Right ventricle myocardium superior (tissue), 1 donor: ENCODE data around the gene SKAP1. TPM values are rescaled to one million over a fixed set of nuclear protein-coding genes. Genes with fewer than 3 reads are reported as not detected.
"Not testable (repeated sequence)": the region's sequence is repeated elsewhere in the genome, so short reads cannot be mapped to it uniquely, and the experiment has no call there.

ENCODE experiments used
- ATAC-seq: fragments of 200-7000 bp; cut with Tn5 transposase; one replicate; pipeline ENCODE4 v1.9.1; 2020; ENCODE audit warnings: mild to moderate bottlenecking; ENCODE audit not compliant: poor library complexity
- DNase-seq: peaks from one replicate; pipeline ENCODE4 v3.0.0-alpha.2; 2020
- intact Hi-C: fragments of 100-400 bp; cut with DNase I; formaldehyde crosslinking; loops from one replicate; pipeline ENCODE4 v1.11.2; 2022
- total RNA-seq: library from RNA; stranded (reverse); fragmentation: NEBNext Ultra II Directional; extraction: Animal tissue kit (Norgen Biotek cat#: 25700); gene quantifications from one replicate; pipeline ENCODE4 v1.2.1, GENCODE V29; 2021
- donor health status: DM: no; HTN: yes; CAD: no; lungs with severe emphysema.

Gene SKAP1
- total RNA-seq, 1 donor from 2014 or later = 0.70 TPM

GRCh38 chr17:48344251-48344650 lies 85.8 kb downstream of the SKAP1 start:
- ATAC-seq (no peak), DNase-seq (no peak)
- intact Hi-C loops = loop anchor here (10.0 kb wide), 1 partner anchor 251 kb away; the partner anchor contains the start of genes HOXB3 and HOXB5

GRCh38 chr17:48340916-48341315 lies 89.1 kb downstream of the SKAP1 start:
- intact Hi-C loops = loop anchor here (10.0 kb wide), 1 partner anchor 254 kb away; the partner anchor contains the start of genes HOXB3 and HOXB5
- no peak for DNase-seq
- no peak for ATAC-seq

GRCh38 chr17:48338720-48339119 lies 91.3 kb downstream of the SKAP1 start:
- no peak for ATAC-seq
- no peak for DNase-seq
- intact Hi-C loops = loop anchor here (5.0 kb wide), 1 partner anchor 279 kb away; the partner anchor contains the start of gene HOXB8

- not testable (repeated sequence) for ATAC-seq, DNase-seq
- intact Hi-C loops = loop anchor here (5.0 kb wide), 1 partner anchor 279 kb away; the partner anchor contains the start of gene HOXB8
Measured at GRCh38 chr17:48337903-48338302, 92.1 kb downstream of the SKAP1 start.

GRCh38 chr17:48336986-48337385 lies 93.0 kb downstream of the SKAP1 start:
- DNase-seq = no peak
- ATAC-seq = no peak
- intact Hi-C loops = loop anchor here (5.0 kb wide), 1 partner anchor 280 kb away; the partner anchor contains the start of gene HOXB8

- intact Hi-C loops = loop anchor here (5.0 kb wide), 1 partner anchor 281 kb away; the partner anchor contains the start of gene HOXB8
- no peak for DNase-seq
- no peak for ATAC-seq
Measured at GRCh38 chr17:48335858-48336500, 94.0 kb downstream of the SKAP1 start.

- ATAC-seq (no peak), DNase-seq (no peak)
- intact Hi-C loops = loop anchor here (5.0 kb wide), 1 partner anchor 282 kb away; the partner anchor contains the start of gene HOXB8
Measured at GRCh38 chr17:48335146-48335784, 94.7 kb downstream of the SKAP1 start.

GRCh38 chr17:48333034-48333530 lies 96.9 kb downstream of the SKAP1 start:
- intact Hi-C loops = no loop called here
- DNase-seq (no peak), ATAC-seq (no peak)

- intact Hi-C loops = no loop called here
- ATAC-seq = no peak
Measured at GRCh38 chr17:48330887-48331286, 99.1 kb downstream of the SKAP1 start.

GRCh38 chr17:48330421-48330820 lies 99.6 kb downstream of the SKAP1 start:
- ATAC-seq (no peak), DNase-seq (no peak)
- intact Hi-C loops = no loop called here

More at GRCh38 chr17:48330887-48331286, 99.1 kb downstream of the SKAP1 start:
- DNase-seq = no peak

GRCh38 chr17:48328457-48328856 lies 101.6 kb downstream of the SKAP1 start:
- intact Hi-C loops = no loop called here

GRCh38 chr17:48326310-48326709 lies 103.7 kb downstream of the SKAP1 start:
- intact Hi-C loops = no loop called here
- DNase-seq = no peak
- no peak for ATAC-seq

More at GRCh38 chr17:48328457-48328856, 101.6 kb downstream of the SKAP1 start:
- no peak for ATAC-seq
- no peak for DNase-seq

- ATAC-seq = no peak
- no peak for DNase-seq
- intact Hi-C loops = no loop called here
Measured at GRCh38 chr17:48322060-48322459, 108.0 kb downstream of the SKAP1 start.

GRCh38 chr17:48317732-48318131 lies 112.3 kb downstream of the SKAP1 start:
- DNase-seq (no peak), ATAC-seq (no peak)
- intact Hi-C loops = no loop called here

GRCh38 chr17:48314716-48315115 lies 115.3 kb downstream of the SKAP1 start:
- no peak for ATAC-seq
- DNase-seq = no peak
- intact Hi-C loops = no loop called here

GRCh38 chr17:48313096-48313755 lies 116.8 kb downstream of the SKAP1 start:
- intact Hi-C loops = no loop called here
- no peak for DNase-seq
- ATAC-seq = no peak

GRCh38 chr17:48311324-48311723 lies 118.7 kb downstream of the SKAP1 start:
- ATAC-seq = no peak
- intact Hi-C loops = no loop called here
- DNase-seq = no peak

- ATAC-seq (no peak), DNase-seq (no peak)
- intact Hi-C loops = no loop called here
Measured at GRCh38 chr17:48310748-48311213, 119.2 kb downstream of the SKAP1 start.

- intact Hi-C loops = no loop called here
- ATAC-seq (no peak), DNase-seq (no peak)
Measured at GRCh38 chr17:48308581-48308980, 121.4 kb downstream of the SKAP1 start.
